Measurements from ENCODE around the gene GNB1. TPM values are rescaled to one million over a fixed set of nuclear protein-coding genes. Genes with fewer than 3 reads are reported as not detected.

GNB1 gene
- total and polyA plus RNA-seq, 2 donors (not counting 1 experiment from before 2014, with no cell fraction given), result 91.3 to 485 TPM

DNA sequence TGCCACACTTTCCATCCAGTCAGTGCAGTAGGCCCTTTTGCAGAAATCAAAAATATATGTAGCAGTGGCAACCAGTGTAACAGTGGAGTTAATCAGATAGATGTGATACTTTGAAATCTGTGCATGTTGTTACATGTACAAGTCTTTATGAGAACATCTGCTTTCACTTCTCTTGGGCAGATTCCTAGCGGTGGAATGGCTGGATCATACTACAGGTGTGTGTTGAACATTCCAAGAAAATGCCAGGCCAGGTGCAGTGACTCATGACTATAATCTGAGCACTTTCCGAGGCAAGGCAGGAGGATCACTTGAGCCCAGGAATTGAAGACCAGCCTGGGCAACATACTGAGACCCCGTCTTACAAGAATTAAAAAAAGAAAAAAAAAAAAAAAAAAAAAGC lies 55.3 kb downstream of the GNB1 start:
- no peak for TF ChIP-seq EZH2 (IDR thresholded peaks at IDR 0.05; ENCODE audit: low read length, missing control alignments)
- TF ChIP-seq, protein P1, sequence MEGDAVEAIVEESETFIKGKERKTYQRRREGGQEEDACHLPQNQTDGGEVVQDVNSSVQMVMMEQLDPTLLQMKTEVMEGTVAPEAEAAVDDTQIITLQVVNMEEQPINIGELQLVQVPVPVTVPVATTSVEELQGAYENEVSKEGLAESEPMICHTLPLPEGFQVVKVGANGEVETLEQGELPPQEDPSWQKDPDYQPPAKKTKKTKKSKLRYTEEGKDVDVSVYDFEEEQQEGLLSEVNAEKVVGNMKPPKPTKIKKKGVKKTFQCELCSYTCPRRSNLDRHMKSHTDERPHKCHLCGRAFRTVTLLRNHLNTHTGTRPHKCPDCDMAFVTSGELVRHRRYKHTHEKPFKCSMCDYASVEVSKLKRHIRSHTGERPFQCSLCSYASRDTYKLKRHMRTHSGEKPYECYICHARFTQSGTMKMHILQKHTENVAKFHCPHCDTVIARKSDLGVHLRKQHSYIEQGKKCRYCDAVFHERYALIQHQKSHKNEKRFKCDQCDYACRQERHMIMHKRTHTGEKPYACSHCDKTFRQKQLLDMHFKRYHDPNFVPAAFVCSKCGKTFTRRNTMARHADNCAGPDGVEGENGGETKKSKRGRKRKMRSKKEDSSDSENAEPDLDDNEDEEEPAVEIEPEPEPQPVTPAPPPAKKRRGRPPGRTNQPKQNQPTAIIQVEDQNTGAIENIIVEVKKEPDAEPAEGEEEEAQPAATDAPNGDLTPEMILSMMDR (conservative IDR thresholded peaks at IDR 0.05 in 1 of 2, IDR thresholded peaks at IDR 0.05 in 1 of 2; ENCODE audit: low read depth in 1 of 2, low read length in 2 of 2), result no peak
- Histone ChIP-seq H3K4me1 (ENCODE audit: control insufficient read depth, extremely low read depth, insufficient read depth, low read length) (peaks cover 5% of the 10 kb centered on the region), H2AFZ (ENCODE audit: low read length) (no peak overlapping the region), H3K79me2 (ENCODE audit: control insufficient read depth, insufficient read depth, low read length) (peaks cover 91% of the 10 kb centered on the region), H3K4me3 (replicated peaks in 1 of 4; ENCODE audit: control extremely low read depth in 1 of 4, insufficient read depth in 1 of 4, low read depth in 3 of 4, low read length in 4 of 4) (no peak overlapping the region), H3K27me3 (ENCODE audit: control insufficient read depth, insufficient read depth, low read length) (no peaks in the 10 kb centered on the region), H4K20me1 (ENCODE audit: control insufficient read depth, extremely low read depth, insufficient read depth, low read length) (peaks cover 3% of the 10 kb centered on the region), H3K36me3 (ENCODE audit: control insufficient read depth, insufficient read depth, low read length) (peaks cover 6% of the 10 kb centered on the region), H3K4me2 (ENCODE audit: extremely low read depth, insufficient read depth, low read length) (no peak overlapping the region), H3K9me3 (ENCODE audit: control insufficient read depth, insufficient read depth, low read depth, low read length) (no peaks in the 10 kb centered on the region), H3K27ac (ENCODE audit: insufficient read depth, low read length) (no peak overlapping the region), H3K9ac (ENCODE audit: insufficient read depth, low read length) (no peak overlapping the region)
- no peak for DNase-seq (ENCODE audit: low read depth in 2 of 2)

DNA sequence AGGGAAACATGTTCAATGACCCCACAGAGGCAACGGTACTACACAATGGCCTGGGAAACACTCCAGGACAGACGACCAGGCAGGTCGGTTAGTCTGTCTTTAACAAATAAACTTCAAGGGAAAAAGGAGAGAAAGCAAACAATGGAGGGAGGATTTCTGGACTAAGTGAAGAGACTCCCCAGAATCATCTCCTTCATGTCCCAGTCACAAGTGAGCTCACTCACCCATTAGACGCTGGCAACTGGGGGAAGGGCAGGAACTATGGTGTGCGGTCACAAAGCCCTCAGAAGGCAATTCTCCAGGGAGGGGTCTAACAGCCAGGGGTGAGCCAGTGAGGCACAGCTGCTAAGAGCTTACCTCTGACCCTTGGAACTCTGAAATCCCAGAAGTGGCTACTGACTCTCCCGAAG lies 57.0 kb downstream of the GNB1 start:
- Histone ChIP-seq H4K20me1 (ENCODE audit: control insufficient read depth, extremely low read depth, insufficient read depth, low read length) (peaks cover 3% of the 10 kb centered on the region), H3K79me2 (ENCODE audit: control insufficient read depth, insufficient read depth, low read length) (peaks cover 87% of the 10 kb centered on the region), H3K9me3 (ENCODE audit: control insufficient read depth, insufficient read depth, low read depth, low read length) (no peaks in the 10 kb centered on the region), H3K36me3 (ENCODE audit: control insufficient read depth, insufficient read depth, low read length) (peaks cover 8% of the 10 kb centered on the region), H3K4me1 (ENCODE audit: control insufficient read depth, extremely low read depth, insufficient read depth, low read length) (peaks cover 5% of the 10 kb centered on the region), H3K4me2 (ENCODE audit: extremely low read depth, insufficient read depth, low read length) (no peak overlapping the region), H2AFZ (ENCODE audit: low read length) (no peak overlapping the region), H3K9ac (ENCODE audit: insufficient read depth, low read length) (no peak overlapping the region), H3K4me3 (replicated peaks in 1 of 4; ENCODE audit: control extremely low read depth in 1 of 4, insufficient read depth in 1 of 4, low read depth in 3 of 4, low read length in 4 of 4) (no peak overlapping the region), H3K27ac (ENCODE audit: insufficient read depth, low read length) (peak overlapping the region; percentile 8), H3K27me3 (ENCODE audit: control insufficient read depth, insufficient read depth, low read length) (no peaks in the 10 kb centered on the region)
- DNase-seq (ENCODE audit: low read depth in 2 of 2), result peak in 1 of 2 donors; percentile 53
- TF ChIP-seq EZH2 (IDR thresholded peaks at IDR 0.05; ENCODE audit: low read length, missing control alignments), result no peak
- TF ChIP-seq, protein P1 (conservative IDR thresholded peaks at IDR 0.05 in 1 of 2, IDR thresholded peaks at IDR 0.05 in 1 of 2; ENCODE audit: low read depth in 1 of 2, low read length in 2 of 2), result no peak

DNA sequence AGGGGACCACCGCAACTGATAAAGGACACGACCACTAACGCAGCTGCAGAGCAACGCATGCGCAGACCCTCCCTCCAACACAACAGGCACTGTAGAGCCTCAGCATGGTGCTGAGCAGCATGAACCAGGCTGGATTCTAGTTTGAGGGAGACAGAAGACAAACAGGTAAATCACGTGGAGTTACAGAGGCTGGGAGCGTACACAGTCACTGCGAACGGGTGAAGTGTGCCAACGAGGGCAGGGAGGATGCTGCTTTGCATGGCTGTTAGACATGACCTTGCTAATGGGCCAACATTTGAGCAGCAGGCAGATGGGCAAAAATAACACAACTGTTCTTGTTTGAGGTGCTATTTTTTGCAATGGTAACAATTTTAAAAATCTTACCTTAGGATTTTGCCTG lies 57.4 kb downstream of the GNB1 start:
- H3K36me3 ChIP-seq (ENCODE audit: control insufficient read depth, insufficient read depth, low read length), result peaks cover 8% of the 10 kb centered on the region

More for the DNA sequence above, 57.4 kb downstream of the GNB1 start:
- H3K9ac ChIP-seq (ENCODE audit: insufficient read depth, low read length), result no peak overlapping the region
- H3K4me2 ChIP-seq (ENCODE audit: extremely low read depth, insufficient read depth, low read length), result no peak overlapping the region
- H2AFZ ChIP-seq (ENCODE audit: low read length), result no peak overlapping the region
- H3K27me3 ChIP-seq (ENCODE audit: control insufficient read depth, insufficient read depth, low read length), result no peaks in the 10 kb centered on the region
- peaks cover 3% of the 10 kb centered on the region for H4K20me1 ChIP-seq (ENCODE audit: control insufficient read depth, extremely low read depth, insufficient read depth, low read length)
- H3K4me1 ChIP-seq (ENCODE audit: control insufficient read depth, extremely low read depth, insufficient read depth, low read length), result peaks cover 5% of the 10 kb centered on the region
- peak overlapping the region; percentile 8 for H3K27ac ChIP-seq (ENCODE audit: insufficient read depth, low read length)
- TF ChIP-seq, protein P1 (conservative IDR thresholded peaks at IDR 0.05 in 1 of 2, IDR thresholded peaks at IDR 0.05 in 1 of 2; ENCODE audit: low read depth in 1 of 2, low read length in 2 of 2), result no peak
- no peak for TF ChIP-seq EZH2 (IDR thresholded peaks at IDR 0.05; ENCODE audit: low read length, missing control alignments)
- no peaks in the 10 kb centered on the region for H3K9me3 ChIP-seq (ENCODE audit: control insufficient read depth, insufficient read depth, low read depth, low read length)
- peaks cover 87% of the 10 kb centered on the region for H3K79me2 ChIP-seq (ENCODE audit: control insufficient read depth, insufficient read depth, low read length)
- no peak overlapping the region for H3K4me3 ChIP-seq (replicated peaks in 1 of 4; ENCODE audit: control extremely low read depth in 1 of 4, insufficient read depth in 1 of 4, low read depth in 3 of 4, low read length in 4 of 4)
- DNase-seq (ENCODE audit: low read depth in 2 of 2), result no peak
